ENCODE results near the gene ZEB1. TPM values are rescaled to one million over a fixed set of nuclear protein-coding genes. Genes with fewer than 3 reads are reported as not detected.

ZEB1 gene
- total and polyA plus RNA-seq, 10 of the 15 experiments (the other 5 are each of a cell fraction or from before 2014, with no cell fraction given): 10.4 to 35.6 (median 24.5) TPM

DNA sequence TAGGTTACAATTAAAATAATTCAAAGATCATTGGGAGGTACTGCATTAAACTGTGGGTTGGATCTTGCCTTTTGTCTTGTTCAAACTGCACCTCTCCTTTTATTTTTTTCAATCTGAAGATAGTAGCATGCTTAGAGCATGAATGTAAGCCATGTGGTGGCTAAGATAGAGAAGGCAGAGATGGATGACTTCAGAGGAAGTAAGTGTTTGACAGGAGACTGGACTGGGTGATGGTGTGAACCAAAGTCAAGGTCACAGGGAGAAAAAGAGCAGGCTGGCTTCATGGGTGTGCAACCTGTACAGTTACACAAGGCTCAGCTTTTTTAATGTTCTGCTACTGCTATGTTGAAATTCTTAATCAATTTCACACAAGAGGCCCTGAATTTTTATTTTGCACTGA, 85.6 kb downstream of the ZEB1 start:
- no peak overlapping the region for H3K4me2 ChIP-seq (ENCODE audit: control insufficient read depth, insufficient read depth)
- no peak overlapping the region for H3K9ac ChIP-seq (ENCODE audit: control insufficient read depth, insufficient read depth, low read length)
- no peaks in the 10 kb centered on the region for H4K20me1 ChIP-seq (ENCODE audit: control insufficient read depth, insufficient read depth)
- no peak for FAIRE-seq
- H3K27ac ChIP-seq (ENCODE audit: control insufficient read depth, insufficient read depth): no peak overlapping the region
- no peaks in the 10 kb centered on the region for H3K9me3 ChIP-seq (replicated peaks; ENCODE audit: control insufficient read depth, insufficient read depth, low read length)
- BruUV-seq (replicated peaks): no TSS peak
- no peak for TF ChIP-seq BMI1 (IDR thresholded peaks at IDR 0.05; ENCODE audit: borderline replicate concordance)
- TF ChIP-seq, protein P1, sequence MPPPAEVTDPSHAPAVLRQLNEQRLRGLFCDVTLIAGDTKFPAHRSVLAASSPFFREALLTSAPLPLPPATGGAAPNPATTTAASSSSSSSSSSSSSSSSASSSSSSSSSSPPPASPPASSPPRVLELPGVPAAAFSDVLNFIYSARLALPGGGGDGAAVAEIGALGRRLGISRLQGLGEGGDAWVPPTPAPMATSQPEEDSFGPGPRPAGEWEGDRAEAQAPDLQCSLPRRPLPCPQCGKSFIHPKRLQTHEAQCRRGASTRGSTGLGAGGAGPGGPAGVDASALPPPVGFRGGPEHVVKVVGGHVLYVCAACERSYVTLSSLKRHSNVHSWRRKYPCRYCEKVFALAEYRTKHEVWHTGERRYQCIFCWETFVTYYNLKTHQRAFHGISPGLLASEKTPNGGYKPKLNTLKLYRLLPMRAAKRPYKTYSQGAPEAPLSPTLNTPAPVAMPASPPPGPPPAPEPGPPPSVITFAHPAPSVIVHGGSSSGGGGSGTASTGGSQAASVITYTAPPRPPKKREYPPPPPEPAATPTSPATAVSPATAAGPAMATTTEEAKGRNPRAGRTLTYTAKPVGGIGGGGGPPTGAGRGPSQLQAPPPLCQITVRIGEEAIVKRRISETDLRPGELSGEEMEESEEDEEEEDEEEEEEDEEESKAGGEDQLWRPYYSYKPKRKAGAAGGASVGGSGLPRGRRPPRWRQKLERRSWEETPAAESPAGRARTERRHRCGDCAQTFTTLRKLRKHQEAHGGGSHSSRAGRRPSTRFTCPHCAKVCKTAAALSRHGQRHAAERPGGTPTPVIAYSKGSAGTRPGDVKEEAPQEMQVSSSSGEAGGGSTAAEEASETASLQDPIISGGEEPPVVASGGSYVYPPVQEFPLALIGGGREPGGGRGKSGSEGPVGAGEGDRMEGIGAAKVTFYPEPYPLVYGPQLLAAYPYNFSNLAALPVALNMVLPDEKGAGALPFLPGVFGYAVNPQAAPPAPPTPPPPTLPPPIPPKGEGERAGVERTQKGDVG (CRISPR knock-in tag; IDR thresholded peaks at IDR 0.05): no peak
- TF ChIP-seq, protein P2, sequence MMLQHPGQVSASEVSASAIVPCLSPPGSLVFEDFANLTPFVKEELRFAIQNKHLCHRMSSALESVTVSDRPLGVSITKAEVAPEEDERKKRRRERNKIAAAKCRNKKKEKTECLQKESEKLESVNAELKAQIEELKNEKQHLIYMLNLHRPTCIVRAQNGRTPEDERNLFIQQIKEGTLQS (IDR thresholded peaks at IDR 0.05; ENCODE audit: borderline replicate concordance, extremely low read depth, low read depth, low read length): no peak
- TF ChIP-seq SP1 (IDR thresholded peaks at IDR 0.05; ENCODE audit: low read depth, low read length): no peak
- no peak for TF ChIP-seq FOS (IDR thresholded peaks at IDR 0.05; ENCODE audit: borderline replicate concordance, extremely low read depth, insufficient read length)
- no peak for TF ChIP-seq SMC3 (IDR thresholded peaks at IDR 0.05; ENCODE audit: borderline replicate concordance, low read length)
- no peak for TF ChIP-seq DPF2 (IDR thresholded peaks at IDR 0.05)
- no peak for TF ChIP-seq SUZ12 (IDR thresholded peaks at IDR 0.05; ENCODE audit: unreplicated experiment)
- TF ChIP-seq TAF1 (IDR thresholded peaks at IDR 0.05; ENCODE audit: borderline replicate concordance, low read depth, low read length): no peak
- TF ChIP-seq WRNIP1 (IDR thresholded peaks at IDR 0.05; ENCODE audit: borderline replicate concordance, low read depth, low read length): no peak
- TF ChIP-seq SUPT20H (IDR thresholded peaks at IDR 0.05; ENCODE audit: borderline replicate concordance, control insufficient read depth, low read depth, low read length): no peak
- TF ChIP-seq, protein P3, sequence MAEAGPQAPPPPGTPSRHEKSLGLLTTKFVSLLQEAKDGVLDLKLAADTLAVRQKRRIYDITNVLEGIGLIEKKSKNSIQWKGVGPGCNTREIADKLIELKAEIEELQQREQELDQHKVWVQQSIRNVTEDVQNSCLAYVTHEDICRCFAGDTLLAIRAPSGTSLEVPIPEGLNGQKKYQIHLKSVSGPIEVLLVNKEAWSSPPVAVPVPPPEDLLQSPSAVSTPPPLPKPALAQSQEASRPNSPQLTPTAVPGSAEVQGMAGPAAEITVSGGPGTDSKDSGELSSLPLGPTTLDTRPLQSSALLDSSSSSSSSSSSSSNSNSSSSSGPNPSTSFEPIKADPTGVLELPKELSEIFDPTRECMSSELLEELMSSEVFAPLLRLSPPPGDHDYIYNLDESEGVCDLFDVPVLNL (IDR thresholded peaks at IDR 0.05; ENCODE audit: low read depth, low read length): no peak
- no peak for TF ChIP-seq ATF7 (IDR thresholded peaks at IDR 0.05; ENCODE audit: low read depth)
- no peak for TF ChIP-seq POLR2AphosphoS5 (IDR thresholded peaks at IDR 0.05; ENCODE audit: low read length)
- no peak for TF ChIP-seq MTA3 (IDR thresholded peaks at IDR 0.05; ENCODE audit: borderline replicate concordance, low read length)
- TF ChIP-seq KDM1A (IDR thresholded peaks at IDR 0.05; ENCODE audit: borderline replicate concordance): no peak
- no peak for TF ChIP-seq RUNX3 (IDR thresholded peaks at IDR 0.05; ENCODE audit: low read length)
- ChIA-PET RAD21 (ENCODE audit: unreplicated experiment) (interaction anchor here (0.6 kb wide), 1 partner anchor 1649 kb away, joined by 5 read pairs; no protein-coding TSS in a partner anchor), SMC1A (ENCODE audit: uncharacterized antibody, unreplicated experiment) (interaction anchor here (0.8 kb wide), 1 partner anchor 19 kb away, joined by 3 read pairs; no protein-coding TSS in a partner anchor), CTCF (no interaction called here), POLR2A (no interaction called here)
- no peaks in the 10 kb centered on the region for H3K4me1 ChIP-seq (ENCODE audit: control insufficient read depth, insufficient read depth, low read length)
- DNase-seq (ENCODE audit: low read depth, low spot score): no peak
- in situ Hi-C loops (cut with MboI): no loop called here
- intact Hi-C loops (cut with micrococcal nuclease; ENCODE audit: unreplicated experiment): no loop called here
- peak; percentile 86 for ATAC-seq
- no peaks in the 10 kb centered on the region for H3K27me3 ChIP-seq (replicated peaks in 1 of 2; ENCODE audit: control insufficient read depth in 2 of 2, insufficient read depth in 2 of 2, low read length in 1 of 2)
- H2AFZ ChIP-seq (ENCODE audit: control insufficient read depth, low read depth, low read length): no peak overlapping the region
- no peak overlapping the region for H3K4me3 ChIP-seq
- peaks cover 12% of the 10 kb centered on the region for H3K79me2 ChIP-seq (ENCODE audit: control insufficient read depth, insufficient read depth, low read length)
- no peaks in the 10 kb centered on the region for H3K36me3 ChIP-seq (ENCODE audit: control insufficient read depth in 2 of 2, insufficient read depth in 2 of 2, low read length in 1 of 2)
